Measurements from ENCODE around the gene SLC9A3.

SLC9A3 gene

GRCh38 chr5:504326-505154, 19.7 kb downstream of the SLC9A3 start:
- DNase-seq (ENCODE audit: low read depth) = no peak

GRCh38 chr5:502325-503079, 21.7 kb downstream of the SLC9A3 start:
- no peak for DNase-seq (ENCODE audit: low read depth)

GRCh38 chr5:501831-502184, 22.4 kb downstream of the SLC9A3 start:
- DNase-seq (ENCODE audit: low read depth) = no peak

GRCh38 chr5:501105-501830, 23.0 kb downstream of the SLC9A3 start:
- DNase-seq (ENCODE audit: low read depth) = no peak

- no peak for DNase-seq (ENCODE audit: low read depth)
Observed at GRCh38 chr5:500491-500890, 23.8 kb downstream of the SLC9A3 start.

GRCh38 chr5:499233-500209, 24.7 kb downstream of the SLC9A3 start:
- DNase-seq (ENCODE audit: low read depth) = no peak

GRCh38 chr5:497871-498509, 26.3 kb downstream of the SLC9A3 start:
- DNase-seq (ENCODE audit: low read depth) = no peak

- no peak for DNase-seq (ENCODE audit: low read depth)
Observed at GRCh38 chr5:497090-497700, 27.1 kb downstream of the SLC9A3 start.

- DNase-seq (ENCODE audit: low read depth) = no peak
Observed at GRCh38 chr5:496028-496427, 28.2 kb downstream of the SLC9A3 start.

- no peak for DNase-seq (ENCODE audit: low read depth)
Observed at GRCh38 chr5:494667-495255, 29.5 kb downstream of the SLC9A3 start.

GRCh38 chr5:493758-494157, 30.5 kb downstream of the SLC9A3 start:
- DNase-seq (ENCODE audit: low read depth) = no peak

GRCh38 chr5:493119-493701, 31.0 kb downstream of the SLC9A3 start:
- DNase-seq (ENCODE audit: low read depth) = no peak

GRCh38 chr5:492314-492893, 31.8 kb downstream of the SLC9A3 start:
- no peak for DNase-seq (ENCODE audit: low read depth)

GRCh38 chr5:491856-492155, 32.4 kb downstream of the SLC9A3 start:
- DNase-seq (ENCODE audit: low read depth) = no peak

- no peak for DNase-seq (ENCODE audit: low read depth)
Observed at GRCh38 chr5:491119-491855, 33.0 kb downstream of the SLC9A3 start.

GRCh38 chr5:490116-491106, 33.8 kb downstream of the SLC9A3 start:
- no peak for DNase-seq (ENCODE audit: low read depth)

- DNase-seq (ENCODE audit: low read depth) = no peak
Observed at GRCh38 chr5:489689-490080, 34.6 kb downstream of the SLC9A3 start.

Data from activated T-cell treated with anti-CD3 and anti-CD28 coated beads for 1 hour (primary cell).